ENCODE results near the gene BACE1.

GRCh38 chr11:117271208-117271607 is 44.8 kb downstream of the BACE1 start:
- TF ChIP-seq, protein P1, sequence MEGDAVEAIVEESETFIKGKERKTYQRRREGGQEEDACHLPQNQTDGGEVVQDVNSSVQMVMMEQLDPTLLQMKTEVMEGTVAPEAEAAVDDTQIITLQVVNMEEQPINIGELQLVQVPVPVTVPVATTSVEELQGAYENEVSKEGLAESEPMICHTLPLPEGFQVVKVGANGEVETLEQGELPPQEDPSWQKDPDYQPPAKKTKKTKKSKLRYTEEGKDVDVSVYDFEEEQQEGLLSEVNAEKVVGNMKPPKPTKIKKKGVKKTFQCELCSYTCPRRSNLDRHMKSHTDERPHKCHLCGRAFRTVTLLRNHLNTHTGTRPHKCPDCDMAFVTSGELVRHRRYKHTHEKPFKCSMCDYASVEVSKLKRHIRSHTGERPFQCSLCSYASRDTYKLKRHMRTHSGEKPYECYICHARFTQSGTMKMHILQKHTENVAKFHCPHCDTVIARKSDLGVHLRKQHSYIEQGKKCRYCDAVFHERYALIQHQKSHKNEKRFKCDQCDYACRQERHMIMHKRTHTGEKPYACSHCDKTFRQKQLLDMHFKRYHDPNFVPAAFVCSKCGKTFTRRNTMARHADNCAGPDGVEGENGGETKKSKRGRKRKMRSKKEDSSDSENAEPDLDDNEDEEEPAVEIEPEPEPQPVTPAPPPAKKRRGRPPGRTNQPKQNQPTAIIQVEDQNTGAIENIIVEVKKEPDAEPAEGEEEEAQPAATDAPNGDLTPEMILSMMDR (conservative IDR thresholded peaks at IDR 0.05) = no peak
- TF ChIP-seq ZFX (IDR thresholded peaks at IDR 0.05) = no peak

All from C4-2B (cell line).